ENCODE data around the gene RARRES1.

DNA sequence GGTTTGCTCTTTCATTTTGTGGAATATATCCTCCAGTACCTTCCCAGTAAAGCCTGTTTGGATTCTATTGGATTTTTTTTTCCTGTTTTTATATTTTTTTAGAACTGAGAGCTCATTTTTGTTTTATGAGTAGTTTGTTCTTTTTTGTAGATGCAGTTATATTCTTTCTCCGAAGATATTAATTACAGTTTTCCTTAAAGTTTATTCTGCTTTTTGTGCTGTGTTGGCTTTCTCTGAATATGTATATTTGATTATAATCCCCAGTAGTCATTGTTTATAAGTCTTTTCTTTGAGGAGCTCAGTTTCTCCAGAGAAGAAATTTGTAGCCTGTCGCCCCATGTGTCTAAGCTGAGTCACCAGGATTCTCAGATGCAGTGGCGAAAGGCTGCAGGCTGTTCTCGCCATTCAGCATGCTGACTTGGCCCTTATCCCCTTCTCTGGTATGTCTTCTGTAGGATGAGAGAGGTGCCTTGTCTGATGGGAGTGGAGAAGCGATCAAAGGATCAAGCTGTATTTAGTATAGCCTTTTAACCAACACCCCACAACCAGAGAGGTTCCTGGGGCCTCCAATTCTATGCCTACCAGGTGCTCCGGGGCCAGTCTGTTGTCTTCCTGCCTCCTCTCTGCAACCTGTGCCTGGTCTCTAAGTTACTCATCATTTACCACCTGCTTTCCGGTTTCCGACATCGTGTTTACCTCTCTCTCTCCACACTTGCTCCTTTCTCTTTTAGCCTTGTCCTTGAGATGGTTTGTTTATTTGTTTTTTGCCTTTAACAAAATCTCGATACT, 37.9 kb upstream of the RARRES1 start:
- TF ChIP-seq CTCF (IDR thresholded peaks at IDR 0.05; ENCODE audit: low read depth, low read length, poor library complexity, severe bottlenecking) (no peak), EZH2phosphoT487 (IDR thresholded peaks at IDR 0.05; ENCODE audit: borderline replicate concordance, low read length) (no peak)

Measured in DOHH2 (cell line).